GM13977 (cell line): ENCODE results near the gene NRDE2.
"Not testable (repeated sequence)": the region's sequence is repeated elsewhere in the genome, so short reads cannot be mapped to it uniquely, and the experiment has no call there.

Source experiments
- DNase-seq: peaks from one replicate; pipeline ENCODE4 v3.0.0; 2012; ENCODE audit warnings: low spot score
- CTCF ChIP-seq: IDR thresholded peaks from 2 replicates; pipeline ENCODE4 v1.5.1; 2012; ENCODE audit warnings: mild to moderate bottlenecking, control low read depth; ENCODE audit not compliant: insufficient read depth; ENCODE audit errors: extremely low read depth, missing control alignments
- in situ Hi-C: fragments of 300-500 bp; cut with MboI; formaldehyde crosslinking; loops from one replicate; pipeline ENCODE4 v1.12.0; 2022; ENCODE audit warnings: low sequenced_read_pairs, low pct_unique_long_range_greater_than_20kb, mixed read lengths, inconsistent platforms; ENCODE audit not compliant: unreplicated experiment

The NRDE2 gene

GRCh38 chr14:90266441-90267154 lies 65.1 kb downstream of the NRDE2 start:
- in situ Hi-C loops = no loop called here
- no peak for DNase-seq
- TF ChIP-seq CTCF = no peak

GRCh38 chr14:90263748-90264449 lies 67.8 kb downstream of the NRDE2 start:
- in situ Hi-C loops = no loop called here
- no peak for TF ChIP-seq CTCF

DNA sequence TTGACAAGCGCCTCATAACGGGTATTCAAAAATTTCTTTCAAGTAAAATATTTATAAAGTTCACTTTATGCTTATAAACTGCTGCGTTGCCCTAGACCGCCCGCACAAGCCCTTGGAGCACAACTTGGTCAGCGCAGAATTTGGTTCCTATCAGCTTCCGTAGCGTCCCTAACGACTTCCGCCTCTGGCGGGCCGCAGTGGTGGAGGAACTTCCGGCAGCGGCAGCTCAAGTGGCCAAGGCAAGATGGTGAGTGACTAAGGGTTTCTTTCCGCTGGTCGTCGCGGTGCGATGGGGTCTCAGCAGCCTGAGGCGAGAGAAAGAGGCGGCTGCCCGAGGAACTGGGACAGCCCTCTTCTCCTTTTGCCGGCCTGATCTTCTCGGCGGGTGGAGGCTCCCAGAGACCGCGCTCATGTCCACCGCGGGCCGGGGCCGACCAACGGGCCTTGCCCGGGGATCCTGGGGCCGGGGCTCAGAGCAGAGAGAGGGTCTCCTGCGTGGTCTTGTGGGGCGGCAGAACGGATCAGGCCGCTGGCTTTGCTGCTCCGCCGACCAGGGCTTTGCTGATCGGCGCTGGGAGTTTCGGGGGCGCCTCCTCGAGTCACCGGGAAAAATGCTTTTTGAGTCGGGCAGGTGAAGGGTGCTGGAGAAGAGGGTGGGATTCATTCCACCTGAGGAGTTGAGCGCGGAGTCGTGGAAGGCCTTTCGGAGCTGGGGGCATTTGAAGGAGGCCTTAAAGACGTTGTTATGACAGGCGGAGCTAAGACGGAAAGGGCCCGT lies 75.2 kb downstream of the NRDE2 start, which contains the start of gene PSMC1:
Gene PSMC1 (plus strand): TSS at position 200 of the 778 bp plus-strand sequence. CDS start 45 bp downstream, at position 245.
- peak; percentile 89 for DNase-seq
- in situ Hi-C loops = no loop called here
- TF ChIP-seq CTCF = no peak

More at GRCh38 chr14:90263748-90264449, 67.8 kb downstream of the NRDE2 start:
- peak; percentile 27 for DNase-seq

DNA sequence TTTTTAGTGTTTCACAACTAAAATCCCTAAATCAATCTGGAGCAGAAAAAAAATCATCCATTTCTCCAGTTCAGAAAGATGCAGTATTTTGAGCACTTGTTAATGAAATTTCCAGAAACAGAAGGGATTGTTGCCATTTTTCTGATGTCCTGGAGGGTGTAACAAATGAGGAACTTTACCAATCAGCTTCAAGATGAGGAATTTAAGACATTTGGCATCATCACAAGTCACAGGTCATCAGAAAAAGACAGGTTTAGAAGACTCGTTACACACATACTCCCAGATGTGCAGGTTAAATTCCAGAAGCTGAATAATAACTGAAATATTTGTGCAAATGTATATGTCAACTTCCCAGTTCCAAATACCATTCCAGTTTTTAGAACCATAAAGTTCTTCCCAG lies 75.9 kb downstream of the NRDE2 start:
- no peak for TF ChIP-seq CTCF
- no peak for DNase-seq
- in situ Hi-C loops = no loop called here

- no peak for DNase-seq
- no peak for TF ChIP-seq CTCF
- in situ Hi-C loops = no loop called here
Measured at GRCh38 chr14:90253826-90254225, 77.9 kb downstream of the NRDE2 start.

- DNase-seq = no peak
- in situ Hi-C loops = loop anchor here (25.0 kb wide), 1 partner anchor 1236 kb away; no protein-coding TSS in a partner anchor
- no peak for TF ChIP-seq CTCF
Measured at GRCh38 chr14:90248594-90248993, 83.1 kb downstream of the NRDE2 start.

- not testable (repeated sequence) for DNase-seq
- in situ Hi-C loops = loop anchor here (25.0 kb wide), 1 partner anchor 1235 kb away; no protein-coding TSS in a partner anchor
Measured at GRCh38 chr14:90247441-90247840, 84.3 kb downstream of the NRDE2 start.
